ENCODE results near the gene MYO1D. TPM values are rescaled to one million over a fixed set of nuclear protein-coding genes. Genes with fewer than 3 reads are reported as not detected.

The MYO1D gene
- total RNA-seq, 1 donor: 160 TPM

DNA sequence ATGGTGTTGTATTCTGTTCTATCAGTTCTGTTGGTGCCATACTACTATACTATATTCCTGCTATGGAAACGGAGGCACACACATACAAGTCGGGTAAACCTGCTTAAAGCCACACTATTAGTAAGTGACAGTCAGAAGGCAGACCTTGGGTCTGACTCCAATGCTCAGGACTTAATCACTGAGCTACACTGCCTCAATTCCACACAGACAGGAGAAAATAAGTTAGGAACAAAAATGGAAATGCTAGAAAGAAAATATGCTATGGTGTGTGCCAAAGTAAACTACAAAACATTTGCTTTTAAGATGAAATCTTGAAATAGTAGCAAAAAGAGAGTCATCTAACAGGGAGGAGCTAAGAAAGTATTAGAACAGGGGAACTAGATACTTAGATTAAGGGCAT lies 48.1 kb downstream of the MYO1D start:
- Histone ChIP-seq H3K4me1 (ENCODE audit: insufficient read depth, low read length) (peaks cover 32% of the 10 kb centered on the region), H3K79me2 (ENCODE audit: insufficient read depth, low read length) (peaks cover 21% of the 10 kb centered on the region), H4K20me1 (ENCODE audit: insufficient read depth, low read length) (no peaks in the 10 kb centered on the region), H3K9me3 (ENCODE audit: low read depth, low read length) (no peaks in the 10 kb centered on the region), H3K4me2 (ENCODE audit: insufficient read depth, low read length) (peak overlapping the region; percentile 47), H3K36me3 (ENCODE audit: insufficient read depth, low read length) (no peaks in the 10 kb centered on the region), H3K4me3 (ENCODE audit: insufficient read depth, low read length) (no peak overlapping the region), H3K27me3 (ENCODE audit: insufficient read depth, low read length) (no peaks in the 10 kb centered on the region), H2AFZ (ENCODE audit: low read length) (no peak overlapping the region), H3K27ac (ENCODE audit: low read depth, low read length) (peak overlapping the region; percentile 75)
- peak; percentile 66 for DNase-seq (ENCODE audit: insufficient read length, low spot score, missing footprints)
- TF ChIP-seq, protein P1, sequence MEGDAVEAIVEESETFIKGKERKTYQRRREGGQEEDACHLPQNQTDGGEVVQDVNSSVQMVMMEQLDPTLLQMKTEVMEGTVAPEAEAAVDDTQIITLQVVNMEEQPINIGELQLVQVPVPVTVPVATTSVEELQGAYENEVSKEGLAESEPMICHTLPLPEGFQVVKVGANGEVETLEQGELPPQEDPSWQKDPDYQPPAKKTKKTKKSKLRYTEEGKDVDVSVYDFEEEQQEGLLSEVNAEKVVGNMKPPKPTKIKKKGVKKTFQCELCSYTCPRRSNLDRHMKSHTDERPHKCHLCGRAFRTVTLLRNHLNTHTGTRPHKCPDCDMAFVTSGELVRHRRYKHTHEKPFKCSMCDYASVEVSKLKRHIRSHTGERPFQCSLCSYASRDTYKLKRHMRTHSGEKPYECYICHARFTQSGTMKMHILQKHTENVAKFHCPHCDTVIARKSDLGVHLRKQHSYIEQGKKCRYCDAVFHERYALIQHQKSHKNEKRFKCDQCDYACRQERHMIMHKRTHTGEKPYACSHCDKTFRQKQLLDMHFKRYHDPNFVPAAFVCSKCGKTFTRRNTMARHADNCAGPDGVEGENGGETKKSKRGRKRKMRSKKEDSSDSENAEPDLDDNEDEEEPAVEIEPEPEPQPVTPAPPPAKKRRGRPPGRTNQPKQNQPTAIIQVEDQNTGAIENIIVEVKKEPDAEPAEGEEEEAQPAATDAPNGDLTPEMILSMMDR (IDR thresholded peaks at IDR 0.05; ENCODE audit: extremely low read depth, low read depth, low read length): no peak

DNA sequence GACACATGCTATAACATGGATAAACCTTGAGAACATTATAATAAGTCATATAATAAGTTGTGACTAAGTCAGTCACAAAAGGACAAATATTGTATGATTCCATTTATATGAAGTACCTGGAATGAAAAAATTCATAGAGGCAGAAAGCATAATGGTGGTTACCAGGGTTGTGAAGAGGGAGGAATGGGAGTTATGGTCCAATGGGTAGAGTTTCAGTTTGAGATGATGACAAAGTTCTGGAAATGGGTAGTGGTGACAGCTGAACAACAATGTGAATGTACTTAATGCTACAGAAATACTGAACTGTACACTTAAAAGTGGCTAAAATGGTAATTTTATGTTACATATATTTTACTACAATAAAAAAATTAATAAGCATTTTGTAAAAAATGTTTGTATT lies 49.7 kb downstream of the MYO1D start:
- H3K4me2 ChIP-seq (ENCODE audit: insufficient read depth, low read length): peak overlapping the region; percentile 65
- no peak overlapping the region for H3K4me3 ChIP-seq (ENCODE audit: insufficient read depth, low read length)

DNA sequence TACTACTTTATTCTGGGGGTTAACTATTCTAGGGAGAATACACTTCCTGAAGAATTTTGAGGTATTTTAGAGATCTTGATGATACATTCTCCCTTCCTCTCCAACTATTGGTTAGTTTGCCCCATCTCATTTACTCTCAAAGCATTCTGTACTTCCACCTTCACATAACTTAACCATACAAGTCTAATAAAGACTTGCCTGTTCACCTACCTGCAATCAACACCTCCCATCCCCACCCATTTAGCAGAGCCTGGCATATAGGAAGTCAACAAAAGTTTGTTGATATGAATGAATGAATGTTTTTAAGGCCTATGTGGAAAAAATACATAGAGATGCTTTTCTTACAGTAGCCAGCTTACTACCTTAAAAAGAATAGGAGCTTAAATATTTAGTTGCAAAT lies 50.8 kb downstream of the MYO1D start:
- Histone ChIP-seq H3K27ac (ENCODE audit: low read depth, low read length) (no peak overlapping the region), H3K4me2 (ENCODE audit: insufficient read depth, low read length) (no peak overlapping the region), H4K20me1 (ENCODE audit: insufficient read depth, low read length) (no peaks in the 10 kb centered on the region), H2AFZ (ENCODE audit: low read length) (no peak overlapping the region), H3K79me2 (ENCODE audit: insufficient read depth, low read length) (peaks cover 5% of the 10 kb centered on the region), H3K27me3 (ENCODE audit: insufficient read depth, low read length) (no peaks in the 10 kb centered on the region), H3K9me3 (ENCODE audit: low read depth, low read length) (no peaks in the 10 kb centered on the region), H3K36me3 (ENCODE audit: insufficient read depth, low read length) (no peaks in the 10 kb centered on the region), H3K4me3 (ENCODE audit: insufficient read depth, low read length) (no peak overlapping the region), H3K4me1 (ENCODE audit: insufficient read depth, low read length) (peaks cover 39% of the 10 kb centered on the region)
- TF ChIP-seq, protein P1 (IDR thresholded peaks at IDR 0.05; ENCODE audit: extremely low read depth, low read depth, low read length): no peak
- no peak for DNase-seq (ENCODE audit: insufficient read length, low spot score, missing footprints)

More for the DNA sequence above, 49.7 kb downstream of the MYO1D start:
- Histone ChIP-seq H2AFZ (ENCODE audit: low read length) (no peak overlapping the region), H4K20me1 (ENCODE audit: insufficient read depth, low read length) (no peaks in the 10 kb centered on the region), H3K9me3 (ENCODE audit: low read depth, low read length) (no peaks in the 10 kb centered on the region), H3K27ac (ENCODE audit: low read depth, low read length) (peak overlapping the region; percentile 75), H3K4me1 (ENCODE audit: insufficient read depth, low read length) (peaks cover 39% of the 10 kb centered on the region), H3K79me2 (ENCODE audit: insufficient read depth, low read length) (peaks cover 11% of the 10 kb centered on the region), H3K27me3 (ENCODE audit: insufficient read depth, low read length) (no peaks in the 10 kb centered on the region), H3K36me3 (ENCODE audit: insufficient read depth, low read length) (no peaks in the 10 kb centered on the region)
- TF ChIP-seq, protein P1 (IDR thresholded peaks at IDR 0.05; ENCODE audit: extremely low read depth, low read depth, low read length): no peak
- DNase-seq (ENCODE audit: insufficient read length, low spot score, missing footprints): no peak

DNA sequence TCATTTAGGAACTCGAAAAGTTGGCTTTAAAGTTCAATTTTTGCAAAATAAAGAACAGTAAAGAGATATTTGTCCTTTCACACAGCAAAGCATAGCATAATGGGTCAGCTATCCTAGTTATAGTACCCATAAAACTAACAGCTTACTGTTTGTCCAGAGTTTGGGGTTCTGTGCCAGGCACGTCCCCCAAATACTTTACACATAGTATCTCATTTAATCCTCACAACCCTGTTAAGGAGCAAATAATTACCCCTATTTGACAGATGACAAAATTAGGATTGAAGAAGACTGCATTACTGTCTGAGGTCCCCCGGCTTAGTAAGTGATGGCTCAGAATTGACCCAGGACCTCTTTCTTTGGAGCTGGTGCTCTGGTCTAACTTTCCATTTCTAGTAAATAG lies 52.6 kb downstream of the MYO1D start:
- H3K36me3 ChIP-seq (ENCODE audit: insufficient read depth, low read length): no peaks in the 10 kb centered on the region
- no peaks in the 10 kb centered on the region for H4K20me1 ChIP-seq (ENCODE audit: insufficient read depth, low read length)
- TF ChIP-seq, protein P1 (IDR thresholded peaks at IDR 0.05; ENCODE audit: extremely low read depth, low read depth, low read length): no peak
- no peaks in the 10 kb centered on the region for H3K9me3 ChIP-seq (ENCODE audit: low read depth, low read length)
- no peak overlapping the region for H3K4me2 ChIP-seq (ENCODE audit: insufficient read depth, low read length)
- peaks cover 2% of the 10 kb centered on the region for H3K79me2 ChIP-seq (ENCODE audit: insufficient read depth, low read length)
- no peak overlapping the region for H3K4me3 ChIP-seq (ENCODE audit: insufficient read depth, low read length)
- H2AFZ ChIP-seq (ENCODE audit: low read length): no peak overlapping the region
- H3K27ac ChIP-seq (ENCODE audit: low read depth, low read length): no peak overlapping the region
- DNase-seq (ENCODE audit: insufficient read length, low spot score, missing footprints): no peak
- H3K27me3 ChIP-seq (ENCODE audit: insufficient read depth, low read length): no peaks in the 10 kb centered on the region
- peaks cover 42% of the 10 kb centered on the region for H3K4me1 ChIP-seq (ENCODE audit: insufficient read depth, low read length)

All from osteoblast (primary cell).